Neural progenitor cell (in vitro differentiated cells): ENCODE measurements around the gene TCHHL1.

Experiments
- EZH2 ChIP-seq: fragments of 200-600 bp; sonication (generic); IDR thresholded peaks from 2 replicates; pipeline ENCODE4 v1.6.1; 2017; ENCODE audit warnings: antibody characterized with exemption, mild to moderate bottlenecking, moderate library complexity
- EZH2phosphoT487 ChIP-seq: fragments of 200-600 bp; sonication (generic); IDR thresholded peaks from 2 replicates; pipeline ENCODE4 v1.6.1; 2017; ENCODE audit warnings: antibody characterized with exemption
- TF ChIP-seq, protein P1 (sequence below): fragments of 200-600 bp; sonication (generic); IDR thresholded peaks from 2 replicates; pipeline ENCODE4 v1.5.1; 2017; ENCODE audit warnings: antibody characterized with exemption, mild to moderate bottlenecking

DNA sequence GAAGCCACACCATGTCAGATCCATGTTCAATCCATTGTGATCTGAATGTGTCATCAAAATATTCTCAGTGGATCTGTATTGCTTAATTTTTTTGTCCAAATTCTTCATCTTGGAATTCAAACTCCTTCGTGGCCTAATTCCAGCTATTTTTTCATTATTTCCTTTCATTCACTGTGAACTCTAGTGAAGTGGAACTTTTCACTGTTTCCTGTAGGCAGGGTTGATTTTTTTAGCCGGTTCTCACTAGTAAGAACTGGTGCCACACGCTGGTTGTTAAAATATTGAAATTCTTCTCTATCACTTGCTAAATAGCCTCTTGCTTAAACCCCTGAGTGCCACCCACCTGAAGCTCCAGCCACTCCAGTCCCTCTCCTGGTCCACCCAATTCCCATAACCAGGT is 44.5 kb downstream of the TCHHL1 start:
- TF ChIP-seq, protein P1, sequence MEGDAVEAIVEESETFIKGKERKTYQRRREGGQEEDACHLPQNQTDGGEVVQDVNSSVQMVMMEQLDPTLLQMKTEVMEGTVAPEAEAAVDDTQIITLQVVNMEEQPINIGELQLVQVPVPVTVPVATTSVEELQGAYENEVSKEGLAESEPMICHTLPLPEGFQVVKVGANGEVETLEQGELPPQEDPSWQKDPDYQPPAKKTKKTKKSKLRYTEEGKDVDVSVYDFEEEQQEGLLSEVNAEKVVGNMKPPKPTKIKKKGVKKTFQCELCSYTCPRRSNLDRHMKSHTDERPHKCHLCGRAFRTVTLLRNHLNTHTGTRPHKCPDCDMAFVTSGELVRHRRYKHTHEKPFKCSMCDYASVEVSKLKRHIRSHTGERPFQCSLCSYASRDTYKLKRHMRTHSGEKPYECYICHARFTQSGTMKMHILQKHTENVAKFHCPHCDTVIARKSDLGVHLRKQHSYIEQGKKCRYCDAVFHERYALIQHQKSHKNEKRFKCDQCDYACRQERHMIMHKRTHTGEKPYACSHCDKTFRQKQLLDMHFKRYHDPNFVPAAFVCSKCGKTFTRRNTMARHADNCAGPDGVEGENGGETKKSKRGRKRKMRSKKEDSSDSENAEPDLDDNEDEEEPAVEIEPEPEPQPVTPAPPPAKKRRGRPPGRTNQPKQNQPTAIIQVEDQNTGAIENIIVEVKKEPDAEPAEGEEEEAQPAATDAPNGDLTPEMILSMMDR: no peak
- TF ChIP-seq EZH2phosphoT487: no peak
- TF ChIP-seq EZH2: no peak
